Motor neuron (in vitro differentiated cells): Measurements from ENCODE around the gene MAP4K3. TPM values are rescaled to one million over a fixed set of nuclear protein-coding genes. Genes with fewer than 3 reads are reported as not detected.

Experiments used
- ATAC-seq, 8 experiments: fragments of 200-7000 bp; cut with Tn5 transposase; replicated peaks in 6 of 8; 2 replicates each; pipeline ENCODE4 v1.8.0; 2021; ENCODE audit warnings: mild to moderate bottlenecking in 8 of 8, moderate library complexity in 8 of 8
- H3K27ac ChIP-seq, 2 donors: fragments of 250-450 bp; sonication (Bioruptor Pico); 2 replicates each; pipeline ENCODE4 v1.9.0; 2021; ENCODE audit warnings: antibody characterized with exemption in 2 of 2, mild to moderate bottlenecking in 2 of 2, moderate library complexity in 1 of 2
- H3K4me1 ChIP-seq, 2 donors: fragments of 250-450 bp; sonication (Bioruptor Pico); replicated peaks in 1 of 2; 2 replicates each; pipeline ENCODE4 v1.6.1; 2021; ENCODE audit warnings: antibody characterized with exemption in 2 of 2, mild to moderate bottlenecking in 2 of 2, moderate library complexity in 1 of 2
- H3K4me3 ChIP-seq, 5 donors: fragments of 250-450 bp; sonication (Bioruptor Pico); 2 replicates each; pipeline ENCODE4 v1.9.0; 2021; ENCODE audit warnings: antibody characterized with exemption in 5 of 5, mild to moderate bottlenecking in 5 of 5, moderate library complexity in 4 of 5
- WGBS, 10 experiments: fragments of 450-650 bp; shearing (Covaris generic); methylation state at CpG; one replicate each; pipeline ENCODE4 v1.0.0; 2022; 5-methylcytosine and 5-hydroxymethylcytosine counted together
- in situ Hi-C, 9 experiments: fragments of 400-800 bp; cut with MboI; loops; one replicate each; pipeline ENCODE4 v1.15.0; 2021; ENCODE audit warnings: low sequenced_read_pairs in 9 of 9, low pct_unique_long_range_greater_than_20kb in 2 of 9; ENCODE audit not compliant: unreplicated experiment in 9 of 9
- total RNA-seq, 8 experiments: library from RNA; unstranded; fragments of 300-600 nt; gene quantifications; 2 replicates each; pipeline versions ENCODE4 v1.2.3 to v1.2.4, GENCODE V29; 2022

Gene MAP4K3
- total RNA-seq, 8 experiments from 2014 or later, result 24.3 to 131 (median 31.4) TPM

DNA sequence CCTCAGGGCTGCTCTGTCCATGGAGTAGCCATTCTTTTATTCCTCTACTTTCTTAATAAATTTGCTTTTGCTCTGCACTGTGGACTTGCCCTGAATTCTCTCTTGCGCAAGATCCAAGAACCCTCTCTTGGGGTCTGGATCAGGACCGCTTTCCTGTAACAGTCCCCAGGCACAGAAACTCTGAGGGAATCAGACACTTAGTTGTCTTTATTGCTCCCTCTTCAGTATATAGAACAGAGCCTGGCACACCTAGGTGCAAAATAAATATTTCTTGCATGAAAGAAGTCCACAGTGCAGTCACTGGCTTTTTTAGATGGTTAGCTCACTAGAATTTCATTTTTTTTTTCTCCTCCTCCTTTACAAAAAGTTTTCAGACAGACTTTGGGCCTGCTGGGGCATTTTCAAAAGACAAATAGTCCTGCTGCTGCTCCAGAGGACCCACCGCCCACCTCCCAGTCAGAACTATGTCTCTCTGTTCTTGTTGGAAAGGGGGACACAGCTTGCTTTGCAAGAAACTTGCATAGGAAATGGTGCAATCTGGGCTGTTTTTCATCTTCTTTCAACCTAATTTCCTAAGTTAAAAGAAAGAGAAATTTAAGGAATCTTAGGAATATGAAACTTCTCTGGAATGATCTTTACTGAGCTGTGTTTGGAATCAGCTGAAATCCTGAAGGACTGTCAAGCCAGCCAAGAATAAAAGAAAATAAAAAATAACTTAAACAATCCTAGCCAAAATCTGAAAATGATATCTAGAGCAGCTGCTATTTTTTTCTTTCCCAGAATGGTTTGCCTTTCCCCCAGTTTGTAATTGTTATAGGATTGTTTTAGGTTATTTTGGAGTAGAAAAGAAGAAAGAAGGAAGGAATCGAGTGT is 31.7 kb upstream of the MAP4K3 start:
- H3K27ac ChIP-seq, result no peak overlapping the region
- in situ Hi-C loops, result no loop called here
- WGBS, 10 experiments, result 6 to 100% (median 65%) methylated on average over 2 to 4 of the region's 4 CpGs; no CpG with 5 or more reads in 2 of the 10 experiments
- peak in 3 of 8 experiments; percentile 6 to 48 (median 8) for ATAC-seq
- H3K4me1 ChIP-seq, result peaks cover 5 to 6% of the 10 kb centered on the region in 2 donors
- H3K4me3 ChIP-seq, result no peak overlapping the region

DNA sequence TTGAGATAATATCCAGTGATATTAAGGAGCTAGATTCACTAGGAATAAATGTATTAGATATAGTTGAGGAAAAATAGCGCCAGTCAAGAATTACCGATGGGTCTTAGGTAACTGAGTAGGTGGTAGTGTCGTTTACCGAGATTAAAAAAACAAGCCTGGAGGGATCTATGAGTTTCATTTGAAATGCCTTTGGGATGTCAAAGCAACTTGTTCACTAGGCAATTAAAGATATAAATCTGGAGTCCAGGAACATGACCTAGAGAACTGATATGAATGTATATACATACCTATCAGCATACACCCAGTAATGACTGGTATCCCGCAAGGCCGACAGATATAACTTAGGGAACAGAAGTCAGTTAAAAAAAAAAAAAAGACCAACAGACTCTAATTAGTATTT is 29.2 kb upstream of the MAP4K3 start:
- no peak for ATAC-seq
- in situ Hi-C loops, result no loop called here
- WGBS, 10 experiments, result 95 to 100% (median 100%) methylated on average over 1 to 6 of the region's 6 CpGs
- H3K27ac ChIP-seq, result no peak overlapping the region
- peaks cover 5 to 6% of the 10 kb centered on the region in 2 donors for H3K4me1 ChIP-seq
- H3K4me3 ChIP-seq, result no peak overlapping the region

DNA sequence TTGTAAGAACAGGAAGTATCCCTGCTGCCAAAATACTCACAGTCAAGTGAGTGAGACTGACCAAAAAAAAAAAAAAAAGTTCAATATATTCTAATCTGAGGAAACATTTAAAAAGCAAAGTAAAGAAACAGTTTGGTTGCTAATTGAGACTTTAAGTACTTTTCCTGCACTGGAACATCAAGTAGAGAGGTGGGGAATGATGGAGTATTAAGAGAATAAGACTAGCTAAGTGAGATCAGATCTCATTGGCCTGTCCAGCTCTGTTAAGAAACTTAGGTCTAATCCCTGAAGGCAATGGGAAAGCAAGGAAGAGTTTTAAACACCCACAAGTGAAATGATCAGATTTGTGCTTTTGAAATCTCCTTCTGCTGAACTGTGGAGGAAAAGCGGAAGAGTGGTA is 27.8 kb upstream of the MAP4K3 start:
- no peak for ATAC-seq
- H3K4me3 ChIP-seq, result no peak overlapping the region
- H3K27ac ChIP-seq, result no peak overlapping the region
- in situ Hi-C loops, result no loop called here
- WGBS, 10 experiments, result 0 to 100% (median 67%) methylated on average over 1 of the region's 1 CpG; no CpG with 5 or more reads in 1 of the 10 experiments
- H3K4me1 ChIP-seq, result peaks cover 3% of the 10 kb centered on the region in 2 donors

DNA sequence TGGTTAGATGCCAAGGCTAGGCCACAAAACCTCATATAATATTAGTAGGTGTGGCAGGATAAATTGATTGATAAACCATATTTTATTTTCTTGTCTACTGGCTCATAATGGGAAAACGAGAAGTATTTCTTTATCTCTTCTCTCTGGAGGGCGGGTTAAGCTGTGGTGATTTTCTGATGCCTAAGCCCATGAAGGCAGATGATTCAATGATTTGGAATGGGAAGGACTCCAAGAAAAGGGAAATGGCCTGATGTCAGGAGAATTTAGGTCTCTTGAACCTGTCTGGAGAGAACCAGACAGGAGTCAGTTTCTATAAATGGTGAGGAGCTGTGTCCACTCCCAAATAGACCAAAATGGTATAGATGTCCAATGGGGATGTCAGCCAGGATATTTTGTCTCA is 18.7 kb upstream of the MAP4K3 start:
- Histone ChIP-seq H3K4me3 (no peak overlapping the region), H3K27ac (no peak overlapping the region), H3K4me1 (no peaks in the 10 kb centered on the region)
- 86 to 100% (median 100%) methylated on average over 1 to 2 of the region's 2 CpGs; no CpG with 5 or more reads in 4 of the 10 experiments for WGBS, 10 experiments
- in situ Hi-C loops, result no loop called here
- no peak for ATAC-seq

DNA sequence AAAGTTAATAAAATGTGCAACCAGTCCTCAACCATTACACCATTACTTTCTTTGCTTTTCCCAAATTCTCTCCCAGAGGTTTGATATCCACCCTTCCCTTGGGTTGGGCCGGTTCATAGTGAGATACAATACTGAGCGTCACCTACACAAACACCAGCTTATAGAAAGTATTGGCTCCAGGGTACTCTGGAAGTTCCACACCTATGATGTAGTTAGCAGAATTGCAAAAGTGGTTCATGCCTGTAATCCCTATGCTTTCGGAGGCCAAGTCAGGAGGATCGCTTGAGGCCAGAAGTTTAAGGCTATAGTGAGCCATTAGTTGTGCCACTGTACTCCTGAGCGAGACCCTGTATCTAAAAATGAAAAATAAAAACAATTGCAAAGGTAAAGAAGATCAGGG is 15.3 kb upstream of the MAP4K3 start:
- in situ Hi-C loops, result no loop called here
- no peaks in the 10 kb centered on the region for H3K4me1 ChIP-seq
- 92 to 100% (median 100%) methylated on average over 1 to 5 of the region's 5 CpGs; no CpG with 5 or more reads in 1 of the 10 experiments for WGBS, 10 experiments
- no peak for ATAC-seq
- H3K27ac ChIP-seq, result no peak overlapping the region
- H3K4me3 ChIP-seq, result no peak overlapping the region

DNA sequence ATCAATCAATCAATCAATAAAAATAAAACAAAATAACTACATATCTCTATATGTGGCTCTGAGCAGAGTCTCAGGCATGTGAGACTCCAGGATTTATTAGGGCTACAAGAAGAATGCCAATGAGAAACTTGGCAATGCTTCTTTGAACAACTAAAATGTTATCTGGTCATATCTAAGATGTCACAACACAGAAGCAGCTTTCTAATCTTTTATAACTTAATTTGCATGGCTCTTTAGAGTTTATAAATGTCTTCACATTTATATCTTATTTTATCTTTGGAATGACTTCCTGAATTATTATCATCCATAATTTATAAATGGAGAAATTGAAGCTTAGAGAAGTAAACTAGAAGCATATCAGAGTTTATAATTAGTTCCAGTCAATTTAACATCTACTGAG is 14.9 kb upstream of the MAP4K3 start:
- in situ Hi-C loops, result no loop called here
- Histone ChIP-seq H3K27ac (no peak overlapping the region), H3K4me1 (no peaks in the 10 kb centered on the region), H3K4me3 (no peak overlapping the region)
- ATAC-seq, result no peak

DNA sequence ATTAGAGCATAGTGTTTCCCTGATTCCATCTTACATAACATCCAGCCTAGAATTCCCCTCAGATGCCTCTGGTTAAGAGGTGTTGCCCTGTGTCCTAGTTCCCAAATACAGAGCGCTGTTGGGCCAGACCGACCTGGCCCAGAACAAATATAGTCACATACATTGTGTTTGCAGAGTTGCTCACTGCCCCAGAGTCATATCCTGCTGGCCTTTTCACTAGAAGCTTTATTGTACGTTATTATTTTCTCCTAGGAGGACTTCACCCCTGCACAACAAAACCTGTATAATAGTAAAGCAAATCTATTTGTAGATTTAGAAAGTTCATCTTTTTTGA is 11.1 kb upstream of the MAP4K3 start:
- ATAC-seq, result no peak
- Histone ChIP-seq H3K4me1 (no peaks in the 10 kb centered on the region), H3K27ac (no peak overlapping the region), H3K4me3 (no peak overlapping the region)
- 88 to 100% (median 100%) methylated on average over 1 to 3 of the region's 3 CpGs; no CpG with 5 or more reads in 2 of the 10 experiments for WGBS, 10 experiments
- in situ Hi-C loops, result no loop called here

GRCh38 chr2:39447266-39448168 is 10.4 kb upstream of the MAP4K3 start:
- Histone ChIP-seq H3K4me1 (no peaks in the 10 kb centered on the region), H3K27ac (no peak overlapping the region), H3K4me3 (no peak overlapping the region)
- in situ Hi-C loops, result no loop called here
- 82 to 100% (median 97%) methylated on average over 1 to 6 of the region's 6 CpGs; no CpG with 5 or more reads in 1 of the 10 experiments for WGBS, 10 experiments
- ATAC-seq, result no peak

DNA sequence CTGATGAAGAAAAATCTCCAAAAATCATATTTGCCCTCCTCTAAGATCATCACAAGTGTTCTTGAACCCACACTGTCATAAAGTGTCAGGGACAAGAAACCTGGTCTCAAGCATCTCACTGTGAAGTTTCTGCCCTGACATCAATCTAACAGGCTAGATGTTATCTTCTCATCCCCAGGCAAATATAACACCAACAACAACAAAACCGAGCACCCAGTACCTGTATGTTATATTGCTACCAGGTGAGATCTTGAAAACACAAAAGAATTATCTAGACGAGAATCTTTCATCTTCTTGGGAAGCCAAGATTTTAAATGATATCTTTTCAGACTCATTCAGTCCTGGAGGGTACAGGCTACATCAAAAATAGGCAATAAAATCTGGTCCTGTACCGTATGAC is 8.8 kb upstream of the MAP4K3 start:
- no peak overlapping the region for H3K27ac ChIP-seq
- 87 to 100% (median 94%) methylated on average over 1 to 3 of the region's 3 CpGs for WGBS, 10 experiments
- in situ Hi-C loops, result no loop called here

GRCh38 chr2:39443009-39443408 is 5.9 kb upstream of the MAP4K3 start:
- in situ Hi-C loops, result no loop called here
- Histone ChIP-seq H3K4me3 (no peak overlapping the region), H3K27ac (no peak overlapping the region), H3K4me1 (peaks cover 6 to 7% of the 10 kb centered on the region in 2 donors)
- ATAC-seq, result no peak
- 75 to 100% (median 92%) methylated on average over 1 of the region's 1 CpG; no CpG with 5 or more reads in 4 of the 10 experiments for WGBS, 10 experiments

More for the DNA sequence above, 8.8 kb upstream of the MAP4K3 start:
- no peak for ATAC-seq
- Histone ChIP-seq H3K4me3 (no peak overlapping the region), H3K4me1 (no peaks in the 10 kb centered on the region)

DNA sequence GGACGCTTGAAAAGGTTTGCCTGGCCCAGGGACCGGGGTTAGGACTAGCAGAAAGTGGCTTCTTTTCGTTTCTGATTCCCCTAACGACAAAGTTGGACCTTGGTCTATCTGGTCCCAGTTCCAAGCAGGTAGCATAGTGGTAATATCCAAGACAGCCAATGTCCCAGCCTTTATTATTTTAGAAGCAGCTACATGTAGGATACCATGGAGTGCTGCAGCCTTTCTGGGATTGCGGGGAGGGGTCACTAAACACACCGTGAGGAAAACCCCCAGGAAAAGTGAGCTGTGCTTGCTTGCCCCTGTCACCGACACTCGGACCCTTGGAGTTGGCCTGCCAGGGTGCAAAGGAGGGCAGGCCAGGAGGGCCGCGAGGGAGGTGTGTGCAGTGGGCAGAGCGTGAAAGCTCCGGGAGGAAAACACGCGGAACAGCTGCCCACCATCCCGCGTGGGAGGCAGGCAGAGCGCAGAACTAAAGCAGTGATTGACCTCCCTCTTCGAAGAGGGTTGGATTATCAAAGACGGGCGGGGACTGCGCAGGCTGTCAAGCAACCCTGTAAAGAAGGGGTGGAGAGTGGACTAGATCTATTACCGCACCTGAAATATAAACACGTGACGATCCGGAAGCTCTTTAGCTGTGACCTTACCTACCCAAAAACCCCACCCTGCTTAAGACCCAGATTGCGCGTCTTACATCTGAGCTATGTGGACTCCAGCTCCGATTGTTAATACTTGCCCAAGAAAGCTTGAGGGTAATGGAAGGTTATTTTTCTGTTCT is 624 bp upstream of the MAP4K3 start:
- ATAC-seq, result peak; percentile 12 to 38 (median 32)
- H3K4me3 ChIP-seq, result peak overlapping the region; percentile 70 to 90 (median 83)
- peaks cover 6 to 30% of the 10 kb centered on the region in 2 donors for H3K4me1 ChIP-seq
- H3K27ac ChIP-seq, result peak overlapping the region; percentile 30 to 93
- in situ Hi-C loops, result no loop called here
- whole genome bisulfite sequencing, 10 experiments, result 0 to 33% (median 12%) methylated on average over 1 to 20 of the region's 28 CpGs

DNA sequence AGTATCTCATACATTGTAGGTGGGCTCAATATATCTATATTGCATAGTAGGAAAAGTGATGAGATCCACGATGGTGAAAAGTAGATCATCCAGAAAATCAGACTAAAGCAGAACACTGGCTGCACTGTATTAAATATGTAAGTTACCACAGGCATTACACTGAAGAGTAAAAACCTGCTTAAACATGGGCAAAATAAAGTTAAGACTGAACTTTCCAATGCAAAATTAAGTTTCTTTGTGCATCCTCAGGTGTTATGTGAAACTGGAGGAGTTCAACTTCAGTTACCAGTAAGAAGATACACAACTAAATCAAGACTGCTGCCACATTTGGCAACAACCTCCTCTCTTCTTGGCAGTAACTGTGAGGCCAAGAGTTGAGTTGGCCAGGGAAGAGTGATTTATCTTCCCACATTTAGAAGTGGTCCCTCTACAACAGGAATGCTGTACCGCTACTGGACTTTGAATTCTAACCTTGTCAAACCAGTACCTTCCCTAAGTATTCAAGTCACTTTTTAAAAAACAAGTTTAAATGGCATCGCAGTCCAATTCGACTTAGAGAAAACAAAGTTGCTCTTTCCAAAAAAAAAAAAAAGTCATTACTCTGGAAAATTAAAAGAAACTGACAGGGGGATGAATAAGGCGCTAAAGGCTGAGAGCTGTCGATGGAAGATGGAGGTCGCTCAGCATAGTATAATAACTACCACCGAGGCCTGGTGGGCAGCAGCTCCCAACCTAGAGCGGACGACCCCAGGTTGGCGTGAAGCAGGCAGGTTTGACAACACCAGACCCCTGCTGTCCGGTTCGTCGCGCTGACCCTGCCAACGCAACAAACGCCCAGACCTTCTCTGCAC is 1.1 kb downstream of the MAP4K3 start:
- peaks cover 6 to 32% of the 10 kb centered on the region in 2 donors for H3K4me1 ChIP-seq
- in situ Hi-C loops, result no loop called here
- peak overlapping the region; percentile 88 to 93 for H3K27ac ChIP-seq
- peak overlapping the region; percentile 70 to 90 (median 83) for H3K4me3 ChIP-seq
- peak in 6 of 8 experiments; percentile 0 to 45 (median 36) for ATAC-seq
- 0 to 2% (median 0%) methylated on average over 1 to 11 of the region's 17 CpGs; no CpG with 5 or more reads in 1 of the 10 experiments for WGBS, 10 experiments
